Measurements from ENCODE around the gene HSD17B4.

Gene HSD17B4

DNA sequence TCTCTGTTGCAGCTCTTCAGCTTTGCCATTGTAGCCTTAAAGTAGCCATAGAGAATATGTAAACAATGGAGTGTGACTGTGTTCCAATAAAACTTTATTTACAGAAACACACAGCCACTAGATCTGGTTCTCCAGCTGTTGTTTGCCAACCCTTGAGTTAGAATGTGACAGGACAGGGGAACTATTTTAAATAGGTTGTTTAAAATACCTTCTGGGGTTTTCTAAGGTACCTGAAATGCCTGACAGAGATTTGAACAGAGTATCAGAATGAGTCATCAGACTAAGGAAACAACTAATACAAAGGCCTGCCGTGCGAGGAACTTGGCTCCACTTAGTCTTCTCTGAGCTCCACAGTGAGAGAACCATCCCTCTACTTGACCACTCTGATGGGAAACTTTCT lies 85.4 kb downstream of the HSD17B4 start:
- DNase-seq: no peak
- CTCF ChIA-PET: no interaction called here
- no peaks in the 10 kb centered on the region for H3K9me3 Mint-ChIP-seq
- peaks cover 10% of the 10 kb centered on the region for H3K36me3 Mint-ChIP-seq
- no peak overlapping the region for H3K4me3 Mint-ChIP-seq
- no peaks in the 10 kb centered on the region for H3K4me1 Mint-ChIP-seq
- H3K27ac Mint-ChIP-seq: no peak overlapping the region
- H3K27me3 Mint-ChIP-seq: no peaks in the 10 kb centered on the region

DNA sequence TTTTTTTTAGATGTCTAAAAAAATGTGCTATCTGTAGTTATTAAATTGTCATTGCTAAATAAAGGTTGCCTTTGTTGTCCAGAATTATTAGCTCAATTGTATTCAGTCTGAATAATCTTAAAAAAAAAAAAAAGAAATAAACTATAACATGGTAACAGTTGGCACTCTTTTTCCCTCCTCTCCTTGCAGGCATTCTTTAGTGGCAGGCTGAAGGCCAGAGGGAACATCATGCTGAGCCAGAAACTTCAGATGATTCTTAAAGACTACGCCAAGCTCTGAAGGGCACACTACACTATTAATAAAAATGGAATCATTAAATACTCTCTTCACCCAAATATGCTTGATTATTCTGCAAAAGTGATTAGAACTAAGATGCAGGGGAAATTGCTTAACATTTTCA lies 89.4 kb downstream of the HSD17B4 start:
- Mint-ChIP-seq H3K36me3 (peaks cover 5% of the 10 kb centered on the region), H3K9me3 (no peaks in the 10 kb centered on the region), H3K4me3 (no peak overlapping the region), H3K27ac (no peak overlapping the region), H3K27me3 (no peaks in the 10 kb centered on the region), H3K4me1 (no peaks in the 10 kb centered on the region)
- CTCF ChIA-PET: no interaction called here
- no peak for DNase-seq

DNA sequence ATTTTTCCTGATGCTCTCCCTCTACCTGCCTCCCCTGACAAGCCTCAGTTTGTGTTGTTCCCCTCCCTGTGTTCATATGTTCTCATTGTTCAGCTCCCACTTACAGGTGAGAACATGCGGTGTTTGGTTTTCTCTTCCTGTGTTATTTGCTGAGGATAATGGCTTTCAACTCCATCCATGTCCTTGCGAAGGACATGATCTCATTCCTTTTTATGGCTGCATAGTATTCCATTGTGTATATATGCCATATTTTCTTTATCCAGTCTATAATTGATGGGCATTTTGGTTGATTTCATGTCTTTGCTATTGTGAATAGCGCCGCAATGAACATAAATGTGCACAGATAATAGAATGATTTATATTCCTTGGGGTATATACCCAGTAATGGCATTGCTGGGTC lies 99.5 kb downstream of the HSD17B4 start:
- Mint-ChIP-seq H3K36me3 (no peaks in the 10 kb centered on the region), H3K9me3 (peaks cover 1% of the 10 kb centered on the region), H3K27me3 (no peaks in the 10 kb centered on the region), H3K4me1 (no peaks in the 10 kb centered on the region), H3K4me3 (no peak overlapping the region), H3K27ac (no peak overlapping the region)
- no peak for DNase-seq
- CTCF ChIA-PET: no interaction called here

DNA sequence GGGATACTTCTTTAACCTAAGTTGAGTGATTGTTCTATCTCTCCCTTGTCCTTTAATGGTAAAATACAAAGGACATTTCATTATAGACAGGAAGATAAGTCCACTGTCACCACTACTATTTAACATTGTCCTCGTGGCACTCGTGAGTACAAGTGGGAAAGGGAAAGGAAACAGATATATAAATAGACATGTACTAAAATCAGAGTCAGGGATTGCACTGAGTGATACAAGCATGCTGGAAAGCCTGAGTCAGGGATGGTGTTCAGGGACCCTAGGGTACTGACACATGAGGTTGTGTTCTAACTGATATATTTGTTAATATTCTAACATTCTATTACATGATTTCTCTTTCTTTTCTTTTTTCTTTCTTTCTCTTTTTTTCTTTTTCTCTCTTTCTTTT lies 102.3 kb downstream of the HSD17B4 start:
- DNase-seq: no peak
- Mint-ChIP-seq H3K27ac (no peak overlapping the region), H3K9me3 (peaks cover 3% of the 10 kb centered on the region), H3K4me3 (no peak overlapping the region), H3K4me1 (no peaks in the 10 kb centered on the region), H3K27me3 (no peaks in the 10 kb centered on the region), H3K36me3 (no peaks in the 10 kb centered on the region)
- CTCF ChIA-PET: no interaction called here

GRCh38 chr5:119570910-119571309 lies 118.6 kb downstream of the HSD17B4 start:
- CTCF ChIA-PET: no interaction called here
- no peak overlapping the region for H3K4me3 Mint-ChIP-seq
- no peaks in the 10 kb centered on the region for H3K27me3 Mint-ChIP-seq
- H3K4me1 Mint-ChIP-seq: no peaks in the 10 kb centered on the region
- no peaks in the 10 kb centered on the region for H3K36me3 Mint-ChIP-seq
- no peak for DNase-seq
- no peaks in the 10 kb centered on the region for H3K9me3 Mint-ChIP-seq
- no peak overlapping the region for H3K27ac Mint-ChIP-seq

DNA sequence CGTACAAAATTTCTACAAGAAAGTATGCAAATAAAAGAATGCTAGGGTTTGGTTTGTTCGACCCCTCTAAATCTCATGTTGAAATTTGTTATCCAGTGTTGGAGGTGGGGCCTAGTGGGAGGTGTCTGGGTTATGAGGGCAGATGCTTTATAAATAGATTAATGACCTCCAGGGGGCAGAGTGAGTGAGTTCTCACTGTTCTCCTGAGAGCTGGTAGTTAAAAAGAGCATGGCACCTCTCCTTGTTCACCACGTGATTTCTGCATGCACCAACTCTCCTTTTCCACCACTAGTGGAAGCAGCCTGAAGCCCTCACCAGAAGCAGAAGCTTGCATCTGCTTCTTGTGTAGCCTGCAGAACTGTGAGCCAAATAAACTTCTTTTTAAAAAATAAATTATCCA lies 126.6 kb downstream of the HSD17B4 start:
- no peak overlapping the region for H3K27ac Mint-ChIP-seq
- no peaks in the 10 kb centered on the region for H3K9me3 Mint-ChIP-seq
- no peaks in the 10 kb centered on the region for H3K27me3 Mint-ChIP-seq
- no peaks in the 10 kb centered on the region for H3K4me1 Mint-ChIP-seq
- no peak overlapping the region for H3K4me3 Mint-ChIP-seq
- CTCF ChIA-PET: interaction anchor here (0.6 kb wide), 1 partner anchor 741 kb away, joined by 3 read pairs; no protein-coding TSS in a partner anchor
- H3K36me3 Mint-ChIP-seq: no peaks in the 10 kb centered on the region
- DNase-seq: no peak

GRCh38 chr5:119582987-119583386 lies 130.7 kb downstream of the HSD17B4 start:
- Mint-ChIP-seq H3K4me1 (no peaks in the 10 kb centered on the region), H3K36me3 (no peaks in the 10 kb centered on the region), H3K4me3 (no peak overlapping the region), H3K27ac (no peak overlapping the region), H3K9me3 (no peaks in the 10 kb centered on the region), H3K27me3 (no peaks in the 10 kb centered on the region)
- DNase-seq: no peak
- CTCF ChIA-PET: no interaction called here

GRCh38 chr5:119583684-119584083 lies 131.4 kb downstream of the HSD17B4 start:
- CTCF ChIA-PET: interaction anchor here (0.6 kb wide), 1 partner anchor 628 kb away, joined by 3 read pairs; no protein-coding TSS in a partner anchor
- Mint-ChIP-seq H3K4me3 (no peak overlapping the region), H3K36me3 (no peaks in the 10 kb centered on the region), H3K9me3 (no peaks in the 10 kb centered on the region), H3K27ac (no peak overlapping the region), H3K4me1 (no peaks in the 10 kb centered on the region), H3K27me3 (no peaks in the 10 kb centered on the region)
- no peak for DNase-seq
